ES-I3 (cell line): ENCODE results near the gene C4BPB.

Experiments used
- H3K36me3 ChIP-seq: 2 replicates; pipeline ENCODE4 v1.6.1; 2013; ENCODE audit warnings: mild to moderate bottlenecking, low read length, control low read depth, moderate library complexity; ENCODE audit not compliant: insufficient read depth
- H3K4me1 ChIP-seq: 2 replicates; pipeline ENCODE4 v1.6.1; 2013; ENCODE audit warnings: mild to moderate bottlenecking, control low read depth, low read length; ENCODE audit not compliant: insufficient read depth
- H3K9ac ChIP-seq: 2 replicates; pipeline ENCODE4 v1.6.1; 2013; ENCODE audit warnings: low read depth, mild to moderate bottlenecking, low read length, moderate library complexity
- H3K9me3 ChIP-seq: 2 replicates; pipeline ENCODE4 v1.6.1; 2013; ENCODE audit warnings: mild to moderate bottlenecking, low read length, moderate library complexity; ENCODE audit not compliant: control insufficient read depth, insufficient read depth

Gene C4BPB

DNA sequence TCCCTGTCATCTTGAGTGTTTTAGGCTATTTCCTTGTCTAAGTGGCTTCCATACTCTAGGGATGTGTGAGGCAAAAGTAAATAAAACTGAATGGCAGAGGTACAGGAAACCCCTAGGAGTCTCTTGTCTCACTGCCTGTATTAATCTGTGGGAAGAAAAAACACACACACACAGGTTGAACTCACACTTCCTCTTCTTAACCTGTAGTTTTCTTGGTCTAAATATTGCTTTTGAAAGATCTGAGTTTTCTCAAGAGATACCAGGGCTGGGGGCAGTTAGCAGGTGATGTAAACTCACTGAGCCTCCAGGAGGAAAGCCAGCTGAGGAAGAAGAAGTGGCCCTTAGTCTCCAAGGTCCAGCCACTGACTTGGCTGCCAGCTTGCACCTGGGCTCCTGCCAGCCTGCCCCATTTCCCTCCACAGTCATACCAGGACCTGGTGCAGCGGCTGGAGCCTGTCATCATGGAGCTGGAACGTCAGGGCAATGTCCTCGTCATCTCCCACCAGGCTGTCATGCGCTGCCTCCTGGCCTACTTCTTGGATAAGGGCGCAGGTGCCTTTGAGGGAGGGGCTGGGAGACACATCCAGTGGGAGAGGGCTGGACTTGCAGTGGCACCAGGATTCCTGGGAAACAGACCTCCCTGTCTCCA lies 18.7 kb upstream of the C4BPB start:
- Histone ChIP-seq H3K36me3 (peaks cover 9% of the 10 kb centered on the region), H3K9ac (no peak overlapping the region), H3K9me3 (no peaks in the 10 kb centered on the region), H3K4me1 (no peaks in the 10 kb centered on the region)

DNA sequence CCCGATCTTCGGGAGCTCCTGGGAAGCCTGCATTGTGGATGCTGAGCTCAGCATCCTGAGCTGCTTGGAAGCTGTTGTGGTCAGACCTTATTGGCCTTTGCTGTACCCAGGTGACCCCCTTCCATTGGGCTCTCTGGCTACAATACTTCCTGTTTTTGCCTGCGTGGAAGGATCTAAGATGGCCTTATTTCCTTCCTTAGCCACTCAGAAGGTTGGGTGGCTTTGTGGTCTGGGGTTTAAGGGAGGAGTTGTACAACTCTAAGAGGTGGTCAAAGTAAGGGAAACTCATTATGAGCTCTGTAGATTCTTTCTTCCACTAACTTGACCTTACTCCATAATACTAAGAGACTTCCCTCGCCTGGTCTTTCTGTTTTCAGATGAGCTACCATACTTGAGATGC lies 17.8 kb upstream of the C4BPB start:
- H3K9me3 ChIP-seq: no peaks in the 10 kb centered on the region
- no peaks in the 10 kb centered on the region for H3K4me1 ChIP-seq
- no peak overlapping the region for H3K9ac ChIP-seq
- H3K36me3 ChIP-seq: peaks cover 8% of the 10 kb centered on the region

DNA sequence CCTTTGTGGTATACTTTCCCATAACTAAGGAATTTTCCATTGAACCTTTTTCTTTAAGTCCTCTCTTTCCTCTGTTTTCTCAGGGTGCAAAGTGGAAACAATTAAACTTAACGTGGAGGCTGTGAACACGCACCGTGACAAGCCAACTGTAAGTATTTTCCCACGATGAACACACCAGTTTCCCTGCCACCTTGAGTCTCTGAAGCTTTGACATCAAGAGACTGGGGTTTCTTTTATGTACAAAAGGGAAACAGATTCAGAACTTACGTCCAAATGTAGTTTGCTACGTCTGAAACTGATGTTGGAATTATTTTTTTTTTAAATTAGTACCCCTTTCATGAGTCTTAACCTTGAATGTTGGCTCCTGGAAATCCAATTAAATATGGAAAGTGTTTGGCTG lies 17.2 kb upstream of the C4BPB start:
- peaks cover 5% of the 10 kb centered on the region for H3K36me3 ChIP-seq
- no peak overlapping the region for H3K9ac ChIP-seq
- no peaks in the 10 kb centered on the region for H3K9me3 ChIP-seq
- no peaks in the 10 kb centered on the region for H3K4me1 ChIP-seq

DNA sequence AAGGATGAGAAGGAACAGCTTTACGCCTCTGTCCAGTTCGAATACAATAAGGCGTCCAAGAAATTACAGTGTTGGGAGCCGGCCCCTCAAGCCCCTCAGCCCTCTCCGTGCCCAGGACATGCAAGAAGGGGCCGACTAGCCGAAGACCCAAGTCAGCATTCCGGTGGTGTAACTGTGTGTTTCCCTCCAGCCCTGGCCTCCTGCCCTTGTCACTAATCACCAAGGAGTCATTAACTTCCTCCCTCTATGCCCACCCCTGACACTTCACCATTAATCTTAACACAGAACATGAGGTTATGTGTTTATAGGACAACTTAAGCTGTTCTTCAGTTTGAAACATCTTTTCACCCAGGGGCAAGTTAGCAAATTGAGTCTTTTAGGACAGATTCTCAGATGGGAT lies 16.4 kb upstream of the C4BPB start:
- Histone ChIP-seq H3K9ac (no peak overlapping the region), H3K4me1 (no peaks in the 10 kb centered on the region), H3K36me3 (peaks cover 5% of the 10 kb centered on the region), H3K9me3 (no peaks in the 10 kb centered on the region)

DNA sequence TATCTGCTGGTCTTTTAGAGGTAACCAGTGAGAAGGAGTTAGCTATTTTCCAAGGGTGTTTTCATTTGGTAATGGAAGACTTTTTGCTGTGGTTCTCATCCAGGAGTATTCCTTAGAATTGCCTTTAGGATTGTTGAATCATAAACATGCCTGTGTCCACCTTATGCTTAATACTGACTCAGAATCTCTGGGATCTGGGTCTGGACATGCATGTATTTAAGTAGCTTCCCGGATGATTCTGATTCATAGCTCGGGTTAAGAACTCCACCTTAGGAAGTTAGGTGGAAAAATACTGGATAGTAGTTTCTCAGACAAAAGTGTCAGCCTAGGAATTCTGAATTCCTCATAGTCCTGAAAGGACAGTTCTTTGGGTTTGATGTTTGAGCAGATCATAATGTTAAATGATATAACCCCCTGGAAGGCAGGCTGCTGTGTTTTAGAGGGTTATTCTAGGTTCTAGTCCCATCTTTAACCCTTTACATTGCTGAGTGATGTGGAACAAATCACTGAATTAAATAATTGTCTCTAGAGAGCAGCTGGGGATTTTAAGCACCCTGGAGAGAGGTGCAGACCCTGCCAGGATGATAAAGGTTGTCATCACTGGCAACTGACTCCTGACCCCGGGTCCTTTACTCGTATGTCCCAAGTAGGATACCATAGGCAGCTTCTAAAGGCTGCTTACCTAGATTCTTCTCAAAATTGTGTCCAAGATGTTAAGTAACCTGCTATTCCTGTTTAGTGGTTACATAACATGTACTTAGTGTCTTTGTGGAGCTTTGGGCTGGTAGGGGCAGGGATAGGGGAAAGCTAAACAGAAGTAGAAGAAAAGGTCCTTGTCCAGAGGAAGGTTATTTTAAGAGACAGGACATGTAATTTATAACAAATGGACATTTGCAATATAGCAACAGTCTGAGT lies 14.5 kb upstream of the C4BPB start:
- H3K9me3 ChIP-seq: no peaks in the 10 kb centered on the region
- 0 out of 2 replicates have a peak, but pooled peaks cover 6% of the 10 kb centered on the region for H3K4me1 ChIP-seq
- H3K9ac ChIP-seq: no peak overlapping the region
- peaks cover 3% of the 10 kb centered on the region for H3K36me3 ChIP-seq

- Histone ChIP-seq H3K9ac (no peak overlapping the region), H3K9me3 (no peaks in the 10 kb centered on the region), H3K4me1 (0 out of 2 replicates have a peak, but pooled peaks cover 6% of the 10 kb centered on the region), H3K36me3 (peaks cover 3% of the 10 kb centered on the region)
These were observed 12.3 kb upstream of the C4BPB start for GRCh38 chr1:207076181-207076955.

DNA sequence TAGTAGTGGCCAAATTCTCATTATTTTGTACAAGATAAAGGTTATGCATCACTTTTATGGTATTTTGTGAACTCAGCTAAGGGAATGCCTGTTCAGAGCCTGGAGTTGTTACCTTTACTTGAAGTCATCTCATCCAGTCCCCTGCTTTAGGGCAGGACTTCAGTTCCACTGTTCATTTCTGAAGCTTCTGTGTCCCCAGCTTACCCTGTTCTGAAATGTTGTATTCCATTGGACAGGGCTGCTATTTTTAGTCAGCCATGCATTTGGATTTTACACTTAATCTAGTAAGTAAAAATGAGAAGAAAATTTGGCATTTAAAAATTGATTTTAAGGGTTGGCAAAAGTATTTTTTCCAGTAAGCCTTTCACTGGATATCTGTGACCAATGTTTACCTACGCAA lies 11.6 kb upstream of the C4BPB start:
- H3K4me1 ChIP-seq: 0 out of 2 replicates have a peak, but pooled peaks cover 6% of the 10 kb centered on the region
- H3K36me3 ChIP-seq: peaks cover 3% of the 10 kb centered on the region
- no peak overlapping the region for H3K9ac ChIP-seq
- no peaks in the 10 kb centered on the region for H3K9me3 ChIP-seq

DNA sequence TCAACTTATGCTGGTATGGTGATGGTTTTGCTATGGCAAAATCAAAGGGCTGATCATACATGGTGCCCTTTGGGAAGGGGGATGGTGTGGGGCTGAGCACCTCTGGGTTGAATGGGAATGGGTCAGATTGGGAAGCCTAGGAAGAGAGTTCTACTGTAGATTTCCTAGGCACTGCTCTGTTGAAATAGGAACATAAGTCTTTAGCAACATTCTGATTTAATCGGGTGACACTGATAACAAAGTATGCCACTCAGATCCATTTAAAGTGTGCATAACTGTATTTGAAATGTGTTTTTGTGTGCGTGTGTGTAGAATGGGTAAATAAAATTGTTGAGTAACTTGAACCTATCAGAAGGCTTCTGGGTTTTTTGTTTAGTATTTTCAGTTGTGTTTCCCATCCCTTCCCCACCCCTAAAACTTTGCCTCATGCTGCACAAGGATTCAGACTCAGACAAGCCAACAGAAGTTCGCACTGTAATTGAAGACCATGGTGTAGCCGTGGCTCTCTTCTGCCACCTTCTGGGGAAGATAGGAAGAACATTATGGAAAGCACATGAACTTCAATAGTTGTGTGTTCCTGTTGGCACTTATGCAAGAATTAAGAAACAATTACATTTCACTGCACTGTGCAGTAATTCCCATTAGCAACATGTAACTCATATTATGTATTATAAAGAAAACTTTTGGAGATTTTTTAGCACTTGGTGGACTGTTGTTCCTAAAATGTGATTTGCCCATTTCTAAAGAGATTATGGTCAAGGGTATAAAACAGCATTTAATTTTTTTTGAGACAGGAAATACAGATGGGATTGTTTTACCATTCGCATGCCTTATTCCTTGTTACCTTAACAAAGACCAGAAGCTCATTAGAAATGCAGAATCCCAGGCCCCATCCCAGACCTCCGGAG lies 10.9 kb upstream of the C4BPB start:
- no peak overlapping the region for H3K9ac ChIP-seq
- peaks cover 1% of the 10 kb centered on the region for H3K36me3 ChIP-seq
- no peaks in the 10 kb centered on the region for H3K9me3 ChIP-seq
- 0 out of 2 replicates have a peak, but pooled peaks cover 6% of the 10 kb centered on the region for H3K4me1 ChIP-seq

DNA sequence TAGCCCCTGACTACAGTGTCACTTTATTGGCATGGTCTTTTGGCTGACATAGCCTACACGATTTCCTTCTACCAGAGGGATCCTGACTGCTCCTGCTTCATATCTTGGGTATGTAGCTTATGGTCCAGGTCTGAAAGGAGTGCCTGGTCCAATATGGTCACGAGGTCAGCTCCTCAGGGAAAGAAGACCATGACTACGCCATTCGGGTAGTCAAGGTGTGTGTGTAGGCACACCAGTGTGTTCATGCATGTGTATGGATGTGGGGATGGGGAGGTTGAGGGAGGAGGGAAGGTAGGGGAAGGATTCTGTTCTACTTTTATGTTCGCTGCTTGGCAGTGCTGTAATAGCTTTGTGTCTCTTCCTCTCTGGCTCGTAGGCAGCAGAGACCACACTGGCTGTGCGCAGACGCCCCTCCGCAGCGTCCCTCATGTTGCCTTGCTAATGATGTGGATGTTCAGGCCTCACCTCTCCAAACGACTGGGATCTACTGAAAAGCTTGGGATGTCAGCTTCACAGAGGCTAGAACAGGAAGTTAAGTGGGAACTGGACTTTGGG lies 10.0 kb upstream of the C4BPB start:
- Histone ChIP-seq H3K36me3 (no peaks in the 10 kb centered on the region; the same call in 1 of the 2 replicates), H3K9ac (no peak overlapping the region), H3K4me1 (0 out of 2 replicates have a peak, but pooled peaks cover 6% of the 10 kb centered on the region), H3K9me3 (no peaks in the 10 kb centered on the region)

GRCh38 chr1:207079706-207080241 lies 8.9 kb upstream of the C4BPB start:
- Histone ChIP-seq H3K4me1 (peaks cover 9% of the 10 kb centered on the region), H3K9me3 (no peaks in the 10 kb centered on the region), H3K36me3 (no peaks in the 10 kb centered on the region; the same call in 1 of the 2 replicates)

GRCh38 chr1:207081088-207081487 lies 7.6 kb upstream of the C4BPB start:
- Histone ChIP-seq H3K4me1 (peaks cover 9% of the 10 kb centered on the region), H3K9me3 (no peaks in the 10 kb centered on the region), H3K9ac (no peak overlapping the region), H3K36me3 (no peaks in the 10 kb centered on the region; the same call in 1 of the 2 replicates)

More at GRCh38 chr1:207079706-207080241, 8.9 kb upstream of the C4BPB start:
- H3K9ac ChIP-seq: no peak overlapping the region

- Histone ChIP-seq H3K4me1 (peaks cover 9% of the 10 kb centered on the region), H3K9ac (no peak overlapping the region), H3K36me3 (no peaks in the 10 kb centered on the region), H3K9me3 (no peaks in the 10 kb centered on the region)
These were observed 6.9 kb upstream of the C4BPB start for GRCh38 chr1:207081806-207082205.

- Histone ChIP-seq H3K9ac (no peak overlapping the region), H3K36me3 (no peaks in the 10 kb centered on the region), H3K9me3 (no peaks in the 10 kb centered on the region), H3K4me1 (peaks cover 3% of the 10 kb centered on the region)
These were observed 4.4 kb upstream of the C4BPB start for GRCh38 chr1:207084232-207084631.
